Frontal cortex (tissue), 4 donors: ENCODE measurements around the gene HTRA3. TPM values are rescaled to one million over a fixed set of nuclear protein-coding genes. Genes with fewer than 3 reads are reported as not detected.

Source experiments
- DNase-seq, 2 donors: peaks; one replicate each; pipeline ENCODE4 v3.0.0; 2012; ENCODE audit warnings: low spot score in 2 of 2
- FAIRE-seq: peaks from 2 replicates; lab custom pipeline; 2012; peaks lifted over from hg19 to GRCh38; lab: Jason Lieb, UNC
- total RNA-seq: library from RNA; depleted of rRNA; stranded (reverse); fragments of >200 nt; gene quantifications from one replicate; pipeline ENCODE4 v1.2.3, GENCODE V29; 2014
- donor health status: control.
- donor health status: control.
- donor health status: control.

The HTRA3 gene
- total RNA-seq, 1 donor from 2014 or later: 0.82 TPM

DNA sequence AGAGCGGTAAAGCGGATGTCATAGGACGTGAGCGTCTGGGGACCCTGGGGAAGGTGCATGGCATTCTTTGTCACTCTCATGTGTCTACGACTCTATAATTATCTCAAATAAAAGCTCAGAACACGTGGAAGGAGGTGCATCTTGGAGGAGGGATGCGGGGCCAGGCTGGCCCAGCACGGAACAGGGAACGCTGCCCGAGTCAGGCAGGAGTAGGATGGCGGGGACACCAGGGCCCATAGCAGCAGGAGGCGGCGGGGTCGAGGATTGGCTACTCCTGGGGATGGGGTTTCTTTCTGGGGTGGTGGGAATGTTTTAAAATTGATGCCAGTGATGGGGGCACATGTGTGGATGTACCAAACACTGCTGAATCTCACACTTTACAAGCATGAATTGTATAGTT is 5.4 kb upstream of the HTRA3 start:
- DNase-seq (no peak), FAIRE-seq (no peak)

DNA sequence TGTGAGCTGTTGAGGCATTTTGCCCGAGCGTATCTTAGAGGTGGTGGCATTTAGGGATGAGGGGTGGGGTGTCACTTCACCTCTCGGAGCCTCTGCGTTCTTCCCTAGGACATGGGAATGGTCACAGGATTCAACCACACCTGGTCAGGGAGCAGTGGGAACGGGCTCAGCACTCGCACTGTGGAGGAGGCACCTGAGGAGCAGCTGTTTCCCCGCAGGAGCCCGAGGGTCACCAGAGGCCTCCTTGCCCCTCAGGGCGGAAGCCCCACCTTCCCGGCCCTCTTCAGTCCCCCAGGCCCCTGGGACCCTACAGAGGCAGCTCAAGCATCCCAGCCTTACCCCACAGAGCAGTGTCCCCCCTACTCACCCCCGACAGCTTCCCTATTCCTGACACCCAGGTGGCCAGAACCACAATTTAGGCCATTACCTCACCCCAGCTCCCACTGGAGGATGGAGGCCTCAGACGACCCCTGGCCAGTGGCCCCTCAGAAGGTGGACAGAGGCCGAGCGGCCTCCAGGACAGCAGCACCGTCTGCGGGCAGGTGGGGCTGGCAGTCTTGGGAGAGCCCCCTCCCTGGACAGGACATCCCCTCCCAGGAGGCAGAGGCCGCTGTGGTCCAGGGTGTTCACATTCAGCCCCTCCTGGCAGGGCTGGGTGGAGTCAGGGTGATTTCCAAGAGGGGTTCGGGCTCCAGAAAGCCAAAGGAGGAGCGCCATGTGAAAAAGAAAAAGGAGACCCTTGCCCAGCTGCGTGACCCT is 4.2 kb upstream of the HTRA3 start:
- FAIRE-seq (no peak), DNase-seq (no peak)

DNA sequence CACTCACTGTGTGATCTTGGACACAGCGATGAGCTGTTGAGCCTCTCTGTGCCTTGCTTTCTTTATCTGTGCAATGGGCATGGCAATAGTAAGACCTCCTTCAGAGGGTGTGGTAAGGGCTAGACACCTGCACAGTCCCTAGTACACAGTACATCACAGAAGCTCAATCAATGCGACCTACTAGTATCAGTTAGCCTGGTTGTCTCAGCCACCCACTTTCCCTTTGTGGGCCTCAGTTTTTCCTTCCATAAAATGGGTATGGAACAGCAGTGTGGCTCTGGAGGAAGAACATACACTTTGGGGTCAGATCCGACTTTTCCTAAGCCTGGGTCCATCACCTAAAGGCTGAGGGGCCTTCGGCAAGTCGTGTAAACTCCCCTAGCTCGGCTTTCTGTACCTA is 3.5 kb upstream of the HTRA3 start:
- DNase-seq: no peak
- FAIRE-seq: no peak

DNA sequence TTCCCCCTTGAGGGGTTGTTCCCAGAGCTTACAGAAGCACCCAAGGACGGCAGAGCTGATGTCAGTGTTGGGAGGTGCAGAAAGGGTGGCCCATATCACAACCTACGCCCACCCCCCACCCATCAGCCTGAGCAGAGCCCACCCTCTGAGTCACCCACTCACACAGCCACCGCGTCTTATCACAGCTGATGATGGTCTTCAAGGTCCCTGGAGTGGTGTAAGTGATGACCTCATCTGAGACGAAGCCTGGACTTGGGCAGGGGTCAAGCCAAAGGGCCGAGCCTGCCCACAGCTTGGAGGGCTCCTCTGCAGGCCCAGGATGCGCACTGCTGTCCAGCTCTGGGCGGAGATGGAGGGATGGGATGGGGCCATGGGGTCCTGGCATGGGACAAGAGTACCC is 3.0 kb upstream of the HTRA3 start:
- FAIRE-seq (no peak), DNase-seq (no peak)

DNA sequence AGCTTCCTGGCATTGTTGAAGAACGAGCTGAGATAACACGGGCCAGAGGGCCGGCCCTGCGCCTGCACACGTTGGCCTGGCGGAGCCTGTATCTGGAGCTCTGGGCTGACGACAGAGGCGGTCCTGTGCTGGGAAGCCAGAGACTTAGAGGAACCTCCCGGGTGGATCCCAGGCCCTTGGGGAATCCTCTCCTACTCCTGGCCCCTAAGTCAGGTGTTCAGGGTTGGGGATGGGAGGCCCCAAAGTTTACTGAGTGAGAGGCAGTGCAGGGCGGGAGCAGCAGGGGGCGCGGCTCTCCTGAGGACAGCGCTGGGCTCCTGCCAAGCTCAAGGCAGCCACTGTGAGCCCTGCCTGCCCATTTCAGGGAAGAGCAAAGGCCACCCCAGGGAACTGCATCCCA is 2.5 kb upstream of the HTRA3 start:
- FAIRE-seq (no peak), DNase-seq (peak in 1 of 2 donors; percentile 46)

DNA sequence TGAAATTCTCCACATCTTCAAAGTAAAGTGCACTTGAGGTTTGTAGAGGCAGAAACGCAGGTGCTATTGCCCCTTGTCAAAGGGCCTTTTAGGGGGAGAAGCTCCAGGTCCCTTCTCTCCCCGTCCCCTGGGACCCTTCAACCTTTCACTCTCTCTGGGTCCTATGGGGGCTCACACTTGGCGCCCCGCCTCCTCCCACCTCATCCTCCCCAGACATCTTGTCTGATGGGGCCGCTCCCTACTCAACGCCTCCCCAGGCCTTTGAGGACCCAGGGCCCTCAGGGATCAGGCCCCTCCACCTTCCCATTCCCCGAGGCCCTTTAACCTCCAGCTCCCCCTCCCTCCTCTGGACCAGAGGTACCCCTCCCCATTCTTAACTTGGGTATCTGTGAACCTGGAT is 1.3 kb upstream of the HTRA3 start:
- DNase-seq (no peak), FAIRE-seq (no peak)

DNA sequence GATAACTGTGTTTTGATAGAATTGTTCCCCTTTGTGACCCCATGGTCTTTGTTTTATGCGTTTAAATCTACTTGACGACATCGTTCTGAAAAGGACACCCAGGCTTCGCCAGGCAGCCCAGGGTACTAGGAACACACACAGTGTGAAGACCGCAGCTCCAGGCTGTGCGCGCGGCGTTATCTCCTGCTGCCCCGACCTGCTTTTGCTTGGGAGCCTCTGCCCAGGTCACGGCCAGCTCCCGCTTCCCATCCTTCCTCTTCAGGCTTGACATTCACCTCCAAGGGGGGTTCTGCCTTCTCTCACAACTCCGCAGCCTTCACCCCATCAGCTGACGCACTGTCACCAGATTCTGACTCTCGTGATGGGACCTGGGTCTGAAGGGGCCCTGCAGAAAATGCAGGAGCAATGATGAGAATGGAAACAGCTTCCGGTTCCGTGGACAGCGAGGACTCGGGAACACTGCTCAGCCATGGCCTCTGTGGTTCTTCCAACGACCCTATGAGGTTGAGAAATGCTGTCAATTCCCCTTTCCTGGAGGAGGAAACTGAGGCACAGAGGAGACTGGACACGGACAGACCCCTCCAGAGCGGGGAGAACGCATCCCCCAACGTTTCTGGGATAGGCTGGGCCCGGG is 536 bp upstream of the HTRA3 start:
- no peak for DNase-seq
- FAIRE-seq: no peak

DNA sequence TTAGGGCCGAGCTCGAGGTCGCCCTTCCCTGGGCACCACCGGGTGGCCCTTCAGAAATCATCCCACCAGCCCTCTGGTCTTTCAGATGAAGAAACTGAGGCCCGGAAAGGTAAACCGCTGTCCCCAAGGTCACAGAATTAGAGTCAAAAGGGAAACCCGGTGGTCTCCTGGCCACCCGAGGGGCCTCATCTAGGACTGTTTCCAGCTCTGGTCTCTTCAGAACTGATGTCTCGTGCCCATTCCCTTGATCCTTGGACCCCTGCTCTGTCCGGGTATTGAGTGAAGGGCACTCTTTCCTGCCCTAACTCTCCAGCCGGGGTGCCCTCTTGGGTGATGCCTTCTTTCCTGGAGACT is 841 bp downstream of the HTRA3 start:
- no peak for DNase-seq
- FAIRE-seq: no peak

DNA sequence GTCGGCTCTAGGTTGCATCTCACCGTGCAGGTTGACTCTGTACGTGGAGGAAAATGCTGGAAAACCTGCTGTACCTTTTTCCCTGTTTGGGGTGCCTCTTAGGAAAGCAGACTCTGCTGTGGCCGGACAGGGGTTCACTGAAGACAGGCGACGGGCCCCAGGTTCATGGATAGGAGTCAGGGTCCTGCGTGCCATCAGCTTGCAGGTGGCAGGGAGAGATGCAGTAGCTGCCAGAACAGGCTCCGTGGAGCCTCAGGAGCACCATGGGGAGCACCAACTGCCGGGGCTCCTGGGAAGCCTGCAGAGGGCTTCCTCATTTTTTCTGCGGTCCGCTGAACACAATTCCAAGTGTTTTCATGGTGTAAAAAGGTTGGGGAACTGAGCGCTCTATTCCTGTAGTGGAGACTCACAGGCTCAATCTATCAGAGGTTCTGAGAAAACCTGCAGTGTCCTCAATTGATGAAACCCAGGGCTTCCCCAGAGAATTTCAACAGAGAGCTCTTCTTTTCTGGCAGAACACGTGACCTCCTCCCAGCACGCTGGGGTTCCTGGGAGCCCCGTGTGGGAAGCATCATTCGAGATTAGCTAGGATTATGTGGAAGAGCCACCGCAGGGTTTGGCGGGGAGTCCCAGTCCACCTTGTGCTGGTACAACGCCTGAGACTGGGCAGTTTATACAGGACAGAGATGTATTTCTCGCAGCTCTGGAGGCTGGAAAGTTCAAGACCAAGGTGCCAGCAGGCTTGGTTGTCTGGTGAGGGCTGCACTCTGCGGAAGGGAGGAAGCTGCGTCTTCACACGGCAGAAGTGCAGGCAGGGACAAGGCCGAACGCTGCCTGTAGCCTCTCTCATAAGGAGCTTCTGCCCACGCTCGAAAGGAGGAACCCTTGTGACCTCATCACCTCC is 1.6 kb downstream of the HTRA3 start:
- FAIRE-seq: no peak
- no peak for DNase-seq

DNA sequence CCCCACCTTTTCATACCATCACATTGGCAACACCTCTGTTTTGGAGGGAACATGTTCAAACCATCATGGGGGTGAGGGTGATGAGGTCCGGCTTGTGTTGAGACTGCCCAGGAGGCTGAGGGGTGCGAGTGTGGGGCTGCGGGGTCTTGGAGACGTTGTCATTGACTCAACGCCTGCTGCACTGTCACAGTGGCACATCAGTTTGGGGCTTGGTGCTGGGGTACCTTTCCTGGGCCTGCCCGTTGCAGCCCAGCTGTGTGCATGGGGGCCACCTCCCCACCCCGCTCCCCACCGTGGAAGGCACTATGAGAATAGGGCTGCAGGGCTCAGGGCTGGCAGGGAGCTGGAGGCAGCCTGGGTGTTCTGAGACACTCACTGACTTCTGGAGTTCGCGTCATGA is 2.3 kb downstream of the HTRA3 start:
- no peak for FAIRE-seq

DNA sequence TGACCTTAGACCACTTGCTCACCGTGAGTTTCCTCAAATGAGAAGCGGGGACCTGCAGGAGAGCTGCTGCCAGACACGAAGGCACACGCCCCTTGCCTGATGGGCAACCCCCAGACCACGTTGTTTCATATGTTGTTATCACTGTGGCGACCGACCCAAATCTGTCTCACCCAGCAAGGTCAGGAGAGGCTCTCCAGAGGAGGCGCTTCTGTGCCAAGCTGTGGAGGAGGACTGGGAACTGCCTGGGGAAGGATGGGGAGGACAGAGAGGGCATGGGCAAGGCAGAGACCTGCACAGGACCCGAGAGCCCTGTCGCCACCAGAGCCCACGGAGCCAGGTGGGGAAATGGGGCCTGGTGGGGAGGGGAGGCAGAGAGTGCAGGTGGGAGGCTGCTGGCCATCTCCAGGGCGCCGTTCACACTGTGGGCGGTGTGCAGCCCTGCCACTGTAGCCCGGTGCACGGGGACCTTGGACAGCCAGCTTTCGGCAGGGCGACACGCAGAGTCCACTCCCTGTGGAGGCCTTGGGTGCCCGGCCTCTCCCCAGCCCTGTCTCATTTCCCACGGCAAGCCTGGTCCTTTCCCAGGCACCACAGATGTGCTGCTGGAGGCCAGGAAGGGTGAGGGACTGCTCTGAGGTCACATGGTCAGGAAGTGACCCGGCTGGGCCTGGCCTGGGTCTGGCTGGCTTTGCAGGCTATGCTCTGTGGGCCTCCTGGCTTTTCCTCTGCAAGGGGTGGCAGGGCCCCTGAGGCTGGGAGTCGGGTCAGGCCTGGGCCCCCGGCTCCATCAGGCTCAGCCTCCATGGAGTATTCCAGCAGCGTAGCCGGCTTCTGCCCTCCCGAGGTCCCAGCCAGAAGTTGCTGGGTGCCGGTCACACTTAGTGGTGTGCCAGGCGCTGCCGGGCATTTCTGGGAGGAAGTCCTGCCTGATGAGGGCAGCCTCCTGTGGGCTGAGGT is 3.2 kb downstream of the HTRA3 start:
- no peak for FAIRE-seq
- DNase-seq: no peak

More for the DNA sequence above, 2.3 kb downstream of the HTRA3 start:
- DNase-seq: no peak

DNA sequence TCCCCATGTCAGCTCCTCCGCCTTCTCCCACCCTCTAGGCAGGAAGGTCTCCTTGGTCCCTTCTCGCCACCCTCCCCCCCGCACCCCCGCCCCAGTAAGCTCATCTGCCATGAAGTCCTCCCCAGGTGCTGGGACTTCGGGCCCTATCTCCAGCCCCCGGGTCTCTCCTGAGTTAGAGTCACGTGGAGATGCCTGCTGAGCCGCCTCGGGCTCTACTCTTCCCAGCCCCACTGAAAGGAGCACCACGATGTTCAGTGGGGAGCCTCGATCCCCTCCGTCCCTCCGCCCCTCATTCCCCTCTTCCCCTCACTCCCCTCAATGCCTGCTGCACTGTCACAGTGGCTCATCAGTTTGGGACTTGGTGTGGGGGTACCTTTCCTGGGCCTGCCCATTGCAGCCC is 3.9 kb downstream of the HTRA3 start:
- FAIRE-seq (no peak), DNase-seq (no peak)

DNA sequence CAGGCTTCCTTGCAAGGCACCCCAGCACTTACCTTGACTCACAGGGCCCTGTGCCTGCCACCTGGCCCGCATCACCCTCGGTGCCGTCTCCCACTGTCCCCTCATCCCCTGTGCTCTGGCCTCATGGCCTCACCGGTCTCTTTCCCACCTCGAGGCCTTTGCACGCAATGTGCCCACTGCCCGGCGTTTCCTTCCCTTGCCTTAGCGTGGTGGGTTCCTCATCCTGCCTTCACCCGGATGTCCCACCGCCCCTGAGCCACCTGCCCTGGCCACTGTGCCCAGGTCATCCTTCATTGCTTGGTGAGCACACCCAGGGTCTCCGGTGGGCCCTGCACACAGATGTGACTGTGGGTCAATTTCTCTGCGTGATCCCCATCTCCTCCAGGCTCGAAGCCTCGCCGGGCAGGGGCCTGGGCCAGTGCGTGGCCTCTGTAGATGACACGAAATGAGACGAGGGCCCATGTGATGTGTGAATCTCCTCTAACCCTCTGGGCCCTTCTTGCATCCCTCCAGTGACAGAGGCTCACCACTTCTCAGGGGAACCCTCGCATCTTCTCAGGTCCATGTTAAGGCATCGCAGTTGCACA is 4.6 kb downstream of the HTRA3 start:
- DNase-seq (no peak), FAIRE-seq (no peak)

DNA sequence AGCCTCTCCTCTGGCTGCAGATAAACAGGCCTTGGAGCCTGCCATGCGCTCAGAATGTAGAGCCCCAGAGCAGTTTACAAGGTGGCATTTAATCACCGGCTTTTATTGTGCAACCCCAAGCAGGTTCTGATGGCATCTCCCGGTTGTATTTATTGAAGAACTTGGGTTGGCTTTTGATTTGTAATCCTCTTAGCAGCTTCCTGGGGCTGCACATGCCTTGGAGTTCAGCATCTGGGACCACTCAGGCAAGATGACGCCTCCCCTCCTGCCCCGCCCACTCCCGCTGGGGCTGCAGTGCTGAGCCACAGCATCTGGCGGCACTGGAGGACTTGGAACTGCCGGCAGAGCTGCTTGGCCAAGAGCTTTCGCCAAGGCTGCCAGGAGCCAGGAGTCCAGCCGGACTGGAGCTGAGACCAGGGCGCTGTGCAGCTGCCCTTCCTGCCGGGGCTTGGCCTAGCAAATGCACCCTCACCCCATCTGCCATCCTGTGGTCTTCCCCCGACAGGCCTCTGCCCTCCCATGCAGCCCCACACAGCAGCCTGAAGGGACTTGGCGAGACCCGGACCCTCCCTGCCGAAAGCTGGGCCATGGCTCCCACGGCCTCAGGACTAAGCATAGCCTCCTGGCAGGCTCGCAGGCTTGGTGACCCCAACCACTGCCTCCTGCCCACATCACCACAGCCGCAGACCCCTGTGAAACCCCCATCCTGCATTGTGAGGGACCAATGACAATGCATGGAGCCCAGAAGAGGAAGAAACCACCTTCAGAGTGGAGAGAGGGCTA is 5.4 kb downstream of the HTRA3 start:
- DNase-seq: peak; percentile 73 to 74
- no peak for FAIRE-seq

DNA sequence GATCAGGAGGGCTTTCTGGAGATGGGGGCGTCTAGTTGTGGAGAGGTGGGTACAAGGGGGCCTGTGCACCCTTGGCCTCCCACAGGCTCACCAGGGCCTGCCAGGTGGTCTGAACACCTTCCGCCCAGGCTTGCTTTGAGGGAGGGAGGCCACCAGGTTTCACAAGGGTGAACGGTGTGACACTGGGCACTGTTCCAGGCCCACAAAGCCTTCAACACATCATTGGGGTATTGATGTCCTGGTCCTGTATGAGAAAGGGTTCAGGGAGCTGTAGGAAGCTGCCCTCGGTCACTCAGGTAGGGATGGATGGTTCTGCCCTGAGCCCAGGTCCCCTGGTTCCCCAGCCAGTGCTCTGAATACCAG is 6.0 kb downstream of the HTRA3 start:
- DNase-seq: no peak
- no peak for FAIRE-seq

DNA sequence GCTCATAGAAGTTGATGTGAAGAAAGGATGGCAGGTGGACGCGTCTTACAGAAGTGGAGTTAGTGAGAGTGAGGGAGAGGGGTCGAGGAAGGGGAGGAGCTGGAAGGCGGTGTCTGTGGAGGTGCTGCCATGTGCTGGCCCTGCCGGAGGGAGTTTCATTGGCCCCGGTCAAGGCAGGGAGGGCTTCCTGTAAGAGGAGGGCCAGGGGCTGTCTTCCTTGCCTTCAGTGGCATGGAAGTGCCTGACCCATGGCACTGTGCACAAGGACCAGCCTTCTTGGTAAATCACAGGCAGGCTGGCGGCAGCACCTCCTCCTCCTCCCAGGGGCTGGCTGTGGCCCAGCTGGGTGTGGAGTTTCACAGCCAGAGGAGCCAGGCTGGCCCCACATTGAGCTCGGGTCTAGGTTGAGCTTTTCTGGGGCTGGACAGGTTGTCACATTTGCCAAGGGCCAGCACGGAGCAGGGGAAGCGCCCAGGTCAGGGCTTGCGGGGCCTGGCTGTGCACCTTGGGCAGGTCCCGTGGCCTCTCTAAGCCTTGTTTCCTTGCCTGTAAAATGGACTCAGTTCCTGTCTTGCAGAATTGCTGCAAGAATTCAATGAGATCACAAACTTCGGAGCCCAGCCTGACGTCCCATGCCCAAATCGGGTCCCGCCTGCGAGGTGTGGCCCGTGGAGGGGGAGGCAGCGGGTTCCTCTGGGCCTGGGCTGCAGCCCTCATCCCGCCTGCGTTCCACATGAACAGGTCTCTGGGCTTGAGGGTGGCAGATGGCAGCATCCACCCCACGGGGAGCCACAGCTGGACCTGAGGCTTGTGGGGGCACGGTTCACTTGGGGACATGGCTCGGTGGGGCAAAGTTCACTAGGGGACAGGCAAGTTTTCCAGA is 7.0 kb downstream of the HTRA3 start:
- FAIRE-seq: no peak

DNA sequence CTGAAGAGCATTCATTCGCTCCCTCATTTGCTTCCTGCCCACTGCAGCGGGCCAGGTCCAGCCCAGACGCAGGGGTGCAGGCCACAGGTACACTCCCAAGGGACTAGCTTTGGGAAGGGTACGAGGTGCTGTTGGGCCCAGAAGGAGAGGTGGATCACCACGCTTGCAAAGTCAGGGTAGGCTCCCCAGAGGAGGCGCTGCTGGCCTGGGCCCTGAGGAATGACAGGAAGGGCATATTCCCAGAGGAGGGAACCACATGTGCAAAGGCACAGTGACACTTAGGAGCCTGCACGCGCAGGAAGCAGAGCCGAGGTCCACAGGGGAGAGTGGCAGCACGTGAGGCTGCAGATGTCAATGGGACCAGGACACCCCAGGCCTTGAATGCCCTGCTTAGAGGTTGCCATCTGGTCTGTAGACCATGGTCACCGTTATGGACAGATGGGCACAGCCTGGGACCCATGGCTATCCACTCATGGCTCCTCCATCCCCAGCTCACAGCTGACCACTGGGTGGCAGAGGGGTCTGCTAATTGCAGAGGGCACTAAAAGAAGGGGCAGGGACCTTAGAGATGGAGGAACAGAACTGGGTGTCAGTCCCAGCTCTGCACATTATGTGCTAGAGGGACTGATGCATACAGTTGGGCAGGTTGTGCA is 7.9 kb downstream of the HTRA3 start:
- DNase-seq (no peak), FAIRE-seq (no peak)

More for the DNA sequence above, 7.0 kb downstream of the HTRA3 start:
- DNase-seq: no peak
